ENCODE measurements around the gene EIF4B.
"Not testable (repeated sequence)": the region's sequence is repeated elsewhere in the genome, so short reads cannot be mapped to it uniquely, and the experiment has no call there.

EIF4B gene

DNA sequence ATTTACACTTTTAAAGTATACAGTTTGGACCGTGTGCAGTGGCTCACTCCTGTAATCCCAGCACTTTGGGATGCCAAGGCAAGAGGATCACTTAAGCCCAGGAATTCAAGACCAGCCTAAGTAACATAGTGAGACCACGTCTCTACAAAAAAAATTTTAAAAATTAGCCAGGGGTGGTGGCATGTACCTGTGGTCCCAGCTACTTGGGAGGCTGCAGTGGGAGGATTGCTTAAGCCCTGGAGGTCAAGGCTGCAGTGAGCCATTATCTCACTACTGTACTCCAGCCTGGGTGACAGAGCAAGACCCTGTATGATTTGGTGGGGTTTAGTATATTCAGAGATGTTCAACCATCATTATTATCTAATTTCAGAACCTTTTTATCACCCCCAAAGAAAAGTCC lies 4.7 kb downstream of the EIF4B start:
- no peak for DNase-seq (ENCODE audit: low read depth)
- TF ChIP-seq CTCF (IDR thresholded peaks at IDR 0.05; ENCODE audit: control insufficient read depth, insufficient read depth, low read depth, low read length, missing control alignments), result no peak
- H3K4me3 ChIP-seq (ENCODE audit: control insufficient read depth, low read depth, low read length), result no peak overlapping the region

- H3K4me3 ChIP-seq (ENCODE audit: control insufficient read depth, low read depth, low read length), result no peak overlapping the region
- TF ChIP-seq CTCF (IDR thresholded peaks at IDR 0.05; ENCODE audit: control insufficient read depth, insufficient read depth, low read depth, low read length, missing control alignments), result no peak
- DNase-seq (ENCODE audit: low read depth), result no peak
Observed at GRCh38 chr12:53011889-53012288, 5.6 kb downstream of the EIF4B start.

DNA sequence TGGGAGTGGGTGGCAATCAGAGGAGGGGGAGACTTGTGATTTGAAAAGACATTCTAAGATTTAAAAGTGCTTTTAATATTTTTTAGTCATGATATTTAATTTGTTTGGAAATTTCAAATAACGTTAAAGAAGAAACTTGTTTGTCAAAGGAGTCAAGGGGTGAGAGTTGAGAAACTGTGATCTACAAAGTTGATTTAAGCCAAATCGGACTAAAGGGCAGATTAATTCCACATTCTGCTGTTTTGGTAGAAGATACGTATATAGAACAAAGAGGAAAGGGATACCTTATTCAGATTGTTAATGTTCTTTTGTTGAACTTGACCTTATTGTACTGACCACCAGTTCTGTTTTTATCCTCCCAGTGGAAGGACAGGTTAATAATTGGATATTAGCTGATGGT lies 6.7 kb downstream of the EIF4B start:
- DNase-seq (ENCODE audit: low read depth), result no peak
- no peak overlapping the region for H3K4me3 ChIP-seq (ENCODE audit: control insufficient read depth, low read depth, low read length)
- TF ChIP-seq CTCF (IDR thresholded peaks at IDR 0.05; ENCODE audit: control insufficient read depth, insufficient read depth, low read depth, low read length, missing control alignments), result no peak

GRCh38 chr12:53014709-53015108 lies 8.5 kb downstream of the EIF4B start:
- DNase-seq (ENCODE audit: low read depth), result no peak

DNA sequence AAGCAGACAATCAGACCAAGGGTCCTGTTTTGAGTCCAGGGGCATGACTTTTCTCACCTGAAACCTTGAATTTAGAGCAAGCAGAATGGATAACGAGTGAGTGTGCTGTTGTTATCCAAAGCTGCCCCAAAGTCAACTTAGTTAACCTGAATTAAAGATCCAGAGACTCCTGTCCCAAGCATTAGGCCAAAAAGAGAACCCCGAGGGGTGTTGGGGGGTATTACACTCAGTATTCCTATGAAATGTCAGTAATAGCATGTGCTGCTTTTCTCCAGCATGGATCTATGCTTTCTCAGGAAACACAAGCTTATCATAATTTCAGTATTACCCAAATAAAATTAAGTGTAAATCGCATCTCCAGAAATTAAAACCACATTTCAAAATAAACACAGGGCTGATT lies 19.0 kb downstream of the EIF4B start:
- no peak for DNase-seq (ENCODE audit: low read depth)
- H3K4me3 ChIP-seq (ENCODE audit: control insufficient read depth, low read depth, low read length), result no peak overlapping the region
- no peak for TF ChIP-seq CTCF (IDR thresholded peaks at IDR 0.05; ENCODE audit: control insufficient read depth, insufficient read depth, low read depth, low read length, missing control alignments)

More at GRCh38 chr12:53014709-53015108, 8.5 kb downstream of the EIF4B start:
- no peak overlapping the region for H3K4me3 ChIP-seq (ENCODE audit: control insufficient read depth, low read depth, low read length)
- no peak for TF ChIP-seq CTCF (IDR thresholded peaks at IDR 0.05; ENCODE audit: control insufficient read depth, insufficient read depth, low read depth, low read length, missing control alignments)

DNA sequence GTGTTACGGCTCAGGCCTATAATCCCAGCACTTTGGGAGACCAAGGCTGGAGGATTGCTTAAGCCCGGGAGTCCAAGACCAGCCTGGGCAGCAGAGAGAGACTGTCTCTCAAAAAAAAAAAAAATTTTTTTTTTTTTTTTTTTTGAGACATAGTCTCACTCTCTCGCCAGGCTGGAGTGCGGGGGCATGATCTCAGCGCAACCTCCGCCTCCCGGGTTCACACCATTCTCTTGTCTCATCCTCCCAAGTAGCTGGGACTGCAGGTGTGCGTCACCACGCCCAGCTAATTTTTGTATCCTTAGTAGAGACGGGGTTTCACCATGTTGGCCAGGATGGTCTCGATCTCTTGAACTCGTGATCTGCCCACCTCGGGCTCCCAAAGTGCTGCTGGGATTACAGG lies 20.8 kb downstream of the EIF4B start:
- not testable (repeated sequence) for H3K4me3 ChIP-seq (ENCODE audit: control insufficient read depth, low read depth, low read length); DNase-seq (ENCODE audit: low read depth)

GRCh38 chr12:53031616-53032015 lies 25.4 kb downstream of the EIF4B start:
- no peak for TF ChIP-seq CTCF (IDR thresholded peaks at IDR 0.05; ENCODE audit: control insufficient read depth, insufficient read depth, low read depth, low read length, missing control alignments)
- H3K4me3 ChIP-seq (ENCODE audit: control insufficient read depth, low read depth, low read length), result no peak overlapping the region
- DNase-seq (ENCODE audit: low read depth), result no peak

DNA sequence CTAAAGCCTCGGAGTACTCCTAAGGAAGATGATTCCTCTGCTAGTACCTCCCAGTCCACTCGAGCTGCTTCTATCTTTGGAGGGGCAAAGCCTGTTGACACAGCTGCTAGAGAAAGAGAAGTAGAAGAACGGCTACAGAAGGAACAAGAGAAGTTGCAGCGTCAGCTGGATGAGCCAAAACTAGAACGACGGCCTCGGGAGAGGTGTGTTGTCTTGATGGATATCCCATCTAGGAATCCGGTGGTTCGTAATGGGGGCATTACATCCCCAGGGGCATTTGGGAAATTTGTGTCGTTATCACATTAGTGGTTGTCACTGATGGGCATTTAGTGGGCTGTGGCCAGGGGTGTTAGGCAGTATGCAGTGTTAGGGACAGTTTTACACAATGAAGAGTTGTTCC lies 27.6 kb downstream of the EIF4B start:
- H3K4me3 ChIP-seq (ENCODE audit: control insufficient read depth, low read depth, low read length); DNase-seq (ENCODE audit: low read depth): not testable (repeated sequence)

Measured in AG09309 (cell line).